HEK293 (cell line): ENCODE data around the gene CACNG4.

Experiments used
- PRDM1 ChIP-seq: fragments of 450-650 bp; formaldehyde crosslinking; IDR thresholded peaks from 2 replicates; pipeline ENCODE4; 2016; ENCODE audit warnings: missing biosample characterization, missing genetic modification characterization
- ZNF114 ChIP-seq: fragments of 450-650 bp; formaldehyde crosslinking; IDR thresholded peaks from 2 replicates; pipeline ENCODE4 v1.5.0; 2017; ENCODE audit warnings: missing biosample characterization, missing genetic modification characterization
- ZNF2 ChIP-seq: fragments of 450-650 bp; formaldehyde crosslinking; IDR thresholded peaks from 2 replicates; pipeline ENCODE4 v1.5.1; 2016; ENCODE audit warnings: missing biosample characterization, missing genetic modification characterization
- ZNF621 ChIP-seq: fragments of 450-650 bp; formaldehyde crosslinking; IDR thresholded peaks from 2 replicates; pipeline ENCODE4 v1.5.1; 2017; ENCODE audit warnings: missing biosample characterization, missing genetic modification characterization
- ZNF776 ChIP-seq: fragments of 450-650 bp; formaldehyde crosslinking; IDR thresholded peaks from 2 replicates; pipeline ENCODE4 v1.5.0; 2017; ENCODE audit warnings: missing biosample characterization, missing genetic modification characterization, borderline replicate concordance
- TF ChIP-seq, protein P1 (sequence below): fragments of 450-650 bp; formaldehyde crosslinking; IDR thresholded peaks from 2 replicates; pipeline ENCODE4 v1.5.1; 2016; ENCODE audit warnings: missing biosample characterization, missing genetic modification characterization, low read depth
- TF ChIP-seq, protein P2 (sequence below): fragments of 450-650 bp; formaldehyde crosslinking; optimal IDR thresholded peaks from 2 replicates; pipeline ENCODE3; 2016; ENCODE audit warnings: missing biosample characterization, mild to moderate bottlenecking, missing genetic modification characterization
- TF ChIP-seq, protein P3 (sequence below): fragments of 450-650 bp; formaldehyde crosslinking; IDR thresholded peaks from 2 replicates; pipeline ENCODE4 v1.5.1; 2016; ENCODE audit warnings: missing biosample characterization, missing genetic modification characterization
- TF ChIP-seq, protein P4 (sequence below): fragments of 450-650 bp; formaldehyde crosslinking; conservative IDR thresholded peaks from 2 replicates; pipeline ENCODE4 v1.5.1; 2016; ENCODE audit warnings: low read depth, missing biosample characterization, missing genetic modification characterization

DNA sequence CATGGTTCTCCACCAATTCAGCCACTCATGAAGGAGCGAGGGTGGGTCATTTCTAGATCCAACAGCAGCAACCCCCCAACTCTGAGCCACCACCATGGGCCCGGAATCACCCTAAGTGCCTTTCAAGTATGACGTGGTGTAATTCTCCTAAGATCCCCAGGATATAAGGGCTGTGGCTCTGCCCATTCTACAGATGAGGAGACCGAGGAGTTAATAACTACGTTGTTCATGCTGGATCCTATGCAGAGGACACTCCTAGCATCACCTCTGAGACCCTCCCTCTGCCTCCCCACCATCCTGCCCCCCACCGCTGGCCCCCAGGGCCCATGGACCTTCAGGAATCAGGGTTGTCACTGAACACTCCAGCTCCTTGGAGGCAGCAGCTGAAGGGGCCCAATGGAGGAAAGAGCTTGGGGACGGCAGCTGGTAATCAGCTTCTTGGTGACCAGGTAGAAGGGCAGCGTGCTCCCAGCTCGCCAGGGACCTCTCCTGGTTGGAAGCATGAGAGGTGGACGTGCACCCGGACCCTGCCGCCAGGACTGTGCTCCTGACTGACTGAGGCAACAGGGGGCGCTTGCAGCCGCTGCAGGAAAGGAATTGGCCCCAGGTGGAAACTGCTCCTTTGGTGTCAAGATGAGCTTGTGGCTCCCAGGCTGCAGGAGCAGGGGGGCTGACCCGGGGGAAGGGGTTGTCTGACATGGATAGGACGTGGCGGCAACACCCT is 51.7 kb downstream of the CACNG4 start:
- TF ChIP-seq ZNF114 (tag by site-specific recombination) = no peak
- TF ChIP-seq, protein P1, sequence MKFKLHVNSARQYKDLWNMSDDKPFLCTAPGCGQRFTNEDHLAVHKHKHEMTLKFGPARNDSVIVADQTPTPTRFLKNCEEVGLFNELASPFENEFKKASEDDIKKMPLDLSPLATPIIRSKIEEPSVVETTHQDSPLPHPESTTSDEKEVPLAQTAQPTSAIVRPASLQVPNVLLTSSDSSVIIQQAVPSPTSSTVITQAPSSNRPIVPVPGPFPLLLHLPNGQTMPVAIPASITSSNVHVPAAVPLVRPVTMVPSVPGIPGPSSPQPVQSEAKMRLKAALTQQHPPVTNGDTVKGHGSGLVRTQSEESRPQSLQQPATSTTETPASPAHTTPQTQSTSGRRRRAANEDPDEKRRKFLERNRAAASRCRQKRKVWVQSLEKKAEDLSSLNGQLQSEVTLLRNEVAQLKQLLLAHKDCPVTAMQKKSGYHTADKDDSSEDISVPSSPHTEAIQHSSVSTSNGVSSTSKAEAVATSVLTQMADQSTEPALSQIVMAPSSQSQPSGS (tag by site-specific recombination) = no peak
- TF ChIP-seq, protein P2, sequence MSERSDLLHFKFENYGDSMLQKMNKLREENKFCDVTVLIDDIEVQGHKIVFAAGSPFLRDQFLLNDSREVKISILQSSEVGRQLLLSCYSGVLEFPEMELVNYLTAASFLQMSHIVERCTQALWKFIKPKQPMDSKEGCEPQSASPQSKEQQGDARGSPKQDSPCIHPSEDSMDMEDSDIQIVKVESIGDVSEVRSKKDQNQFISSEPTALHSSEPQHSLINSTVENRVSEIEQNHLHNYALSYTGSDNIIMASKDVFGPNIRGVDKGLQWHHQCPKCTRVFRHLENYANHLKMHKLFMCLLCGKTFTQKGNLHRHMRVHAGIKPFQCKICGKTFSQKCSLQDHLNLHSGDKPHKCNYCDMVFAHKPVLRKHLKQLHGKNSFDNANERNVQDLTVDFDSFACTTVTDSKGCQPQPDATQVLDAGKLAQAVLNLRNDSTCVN (tag by site-specific recombination) = no peak
- TF ChIP-seq, protein P3, sequence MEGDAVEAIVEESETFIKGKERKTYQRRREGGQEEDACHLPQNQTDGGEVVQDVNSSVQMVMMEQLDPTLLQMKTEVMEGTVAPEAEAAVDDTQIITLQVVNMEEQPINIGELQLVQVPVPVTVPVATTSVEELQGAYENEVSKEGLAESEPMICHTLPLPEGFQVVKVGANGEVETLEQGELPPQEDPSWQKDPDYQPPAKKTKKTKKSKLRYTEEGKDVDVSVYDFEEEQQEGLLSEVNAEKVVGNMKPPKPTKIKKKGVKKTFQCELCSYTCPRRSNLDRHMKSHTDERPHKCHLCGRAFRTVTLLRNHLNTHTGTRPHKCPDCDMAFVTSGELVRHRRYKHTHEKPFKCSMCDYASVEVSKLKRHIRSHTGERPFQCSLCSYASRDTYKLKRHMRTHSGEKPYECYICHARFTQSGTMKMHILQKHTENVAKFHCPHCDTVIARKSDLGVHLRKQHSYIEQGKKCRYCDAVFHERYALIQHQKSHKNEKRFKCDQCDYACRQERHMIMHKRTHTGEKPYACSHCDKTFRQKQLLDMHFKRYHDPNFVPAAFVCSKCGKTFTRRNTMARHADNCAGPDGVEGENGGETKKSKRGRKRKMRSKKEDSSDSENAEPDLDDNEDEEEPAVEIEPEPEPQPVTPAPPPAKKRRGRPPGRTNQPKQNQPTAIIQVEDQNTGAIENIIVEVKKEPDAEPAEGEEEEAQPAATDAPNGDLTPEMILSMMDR (tag by site-specific recombination) = no peak
- no peak for TF ChIP-seq PRDM1 (tag by site-specific recombination)
- TF ChIP-seq ZNF621 (tag by site-specific recombination) = no peak
- no peak for TF ChIP-seq ZNF776
- TF ChIP-seq, protein P4, sequence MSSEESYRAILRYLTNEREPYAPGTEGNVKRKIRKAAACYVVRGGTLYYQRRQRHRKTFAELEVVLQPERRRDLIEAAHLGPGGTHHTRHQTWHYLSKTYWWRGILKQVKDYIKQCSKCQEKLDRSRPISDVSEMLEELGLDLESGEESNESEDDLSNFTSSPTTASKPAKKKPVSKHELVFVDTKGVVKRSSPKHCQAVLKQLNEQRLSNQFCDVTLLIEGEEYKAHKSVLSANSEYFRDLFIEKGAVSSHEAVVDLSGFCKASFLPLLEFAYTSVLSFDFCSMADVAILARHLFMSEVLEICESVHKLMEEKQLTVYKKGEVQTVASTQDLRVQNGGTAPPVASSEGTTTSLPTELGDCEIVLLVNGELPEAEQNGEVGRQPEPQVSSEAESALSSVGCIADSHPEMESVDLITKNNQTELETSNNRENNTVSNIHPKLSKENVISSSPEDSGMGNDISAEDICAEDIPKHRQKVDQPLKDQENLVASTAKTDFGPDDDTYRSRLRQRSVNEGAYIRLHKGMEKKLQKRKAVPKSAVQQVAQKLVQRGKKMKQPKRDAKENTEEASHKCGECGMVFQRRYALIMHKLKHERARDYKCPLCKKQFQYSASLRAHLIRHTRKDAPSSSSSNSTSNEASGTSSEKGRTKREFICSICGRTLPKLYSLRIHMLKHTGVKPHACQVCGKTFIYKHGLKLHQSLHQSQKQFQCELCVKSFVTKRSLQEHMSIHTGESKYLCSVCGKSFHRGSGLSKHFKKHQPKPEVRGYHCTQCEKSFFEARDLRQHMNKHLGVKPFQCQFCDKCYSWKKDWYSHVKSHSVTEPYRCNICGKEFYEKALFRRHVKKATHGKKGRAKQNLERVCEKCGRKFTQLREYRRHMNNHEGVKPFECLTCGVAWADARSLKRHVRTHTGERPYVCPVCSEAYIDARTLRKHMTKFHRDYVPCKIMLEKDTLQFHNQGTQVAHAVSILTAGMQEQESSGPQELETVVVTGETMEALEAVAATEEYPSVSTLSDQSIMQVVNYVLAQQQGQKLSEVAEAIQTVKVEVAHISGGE (tag by site-specific recombination) = no peak
- TF ChIP-seq ZNF2 (tag by site-specific recombination) = no peak
